GM12892 (cell line): Measurements from ENCODE around the gene TVP23A.

Source experiments
- POLR2A ChIP-seq: IDR thresholded peaks from 2 replicates; pipeline ENCODE4 v1.6.1; 2011; ENCODE audit warnings: low read depth, low read length, control low read depth
- POLR2AphosphoS5 ChIP-seq: IDR thresholded peaks from 2 replicates; pipeline ENCODE4 v1.6.1; 2011; ENCODE audit warnings: low read depth, low read length, control low read depth
- TAF1 ChIP-seq: IDR thresholded peaks from 2 replicates; pipeline ENCODE4 v1.6.1; 2011; ENCODE audit warnings: low read depth, mild to moderate bottlenecking, control low read depth, low read length, borderline replicate concordance

DNA sequence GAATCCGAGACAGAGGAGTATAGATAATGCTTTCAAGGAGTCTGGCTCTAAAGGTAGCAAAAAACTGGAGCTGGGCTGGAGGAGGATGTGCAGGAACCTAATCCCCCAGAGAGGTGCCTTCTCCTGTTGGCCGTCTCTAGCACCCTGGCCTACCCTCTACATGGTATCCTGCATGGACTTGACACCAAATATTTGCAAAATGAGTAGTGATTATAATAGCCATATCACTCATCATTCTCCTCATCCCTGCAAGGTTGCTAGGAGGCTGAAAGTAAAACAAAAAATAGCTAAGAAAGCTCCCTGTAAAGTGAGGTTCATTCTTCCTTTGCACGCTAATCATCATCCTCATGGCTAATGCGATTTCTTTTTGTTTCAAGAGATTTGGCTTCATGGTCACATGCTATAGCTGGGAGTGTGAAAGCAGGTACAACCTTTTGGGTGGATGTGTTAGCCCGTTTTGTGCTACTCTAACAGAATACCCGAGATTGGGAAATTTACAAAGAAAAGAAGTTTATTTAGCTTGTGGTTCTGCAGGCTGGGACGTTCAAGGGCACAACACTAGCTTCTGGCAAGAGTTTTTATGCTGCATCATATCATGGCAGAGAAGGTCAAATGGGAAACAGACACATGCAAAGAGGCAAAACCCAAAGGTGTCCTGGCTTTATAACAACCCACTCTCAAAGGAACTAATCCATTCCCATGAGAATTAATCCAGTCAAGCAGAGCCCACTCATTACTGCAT is 31.3 kb upstream of the TVP23A start:
- TF ChIP-seq POLR2AphosphoS5, result no peak
- no peak for TF ChIP-seq POLR2A
- no peak for TF ChIP-seq TAF1
